ENCODE results near the gene EXOC6B.
A peak's percentile ranks its signal among the peaks of the same experiment; 100 is the strongest.

The EXOC6B gene

DNA sequence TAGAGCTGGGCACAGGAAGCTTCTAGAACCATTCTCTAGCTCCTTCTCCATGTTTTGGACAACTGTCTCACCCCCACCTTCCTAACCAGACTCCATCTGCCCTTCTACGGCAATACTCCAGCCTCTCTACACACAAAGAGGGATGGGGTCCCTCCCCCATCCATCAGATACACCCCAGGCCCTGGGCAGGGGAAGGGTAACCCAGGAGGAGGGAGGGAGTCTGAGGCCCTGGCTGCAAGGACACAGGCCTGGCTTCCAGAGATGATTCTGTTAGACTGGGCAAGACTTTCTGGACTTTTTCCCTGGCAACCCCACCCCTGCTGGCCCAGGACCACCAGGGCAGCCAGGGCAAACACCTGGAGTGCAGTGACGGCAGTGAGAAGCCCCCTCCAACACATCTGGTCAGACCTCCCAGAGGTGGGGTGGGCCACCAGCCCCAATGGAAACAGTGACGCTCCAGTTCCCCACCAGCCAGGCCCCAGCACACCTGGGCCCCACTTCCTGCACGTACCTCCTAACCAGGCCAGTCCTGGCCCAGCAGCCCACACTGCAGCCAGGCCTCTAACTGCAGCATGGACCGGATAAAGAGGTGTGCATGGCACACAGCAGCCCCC lies 684.7 kb downstream of the EXOC6B start:
- no peak for DNase-seq
- in situ Hi-C loops (cut with MboI; ENCODE audit: low pct_unique_long_range_greater_than_20kb, low sequenced_read_pairs) = loop anchor here (25.0 kb wide), 1 partner anchor 604 kb away; no protein-coding TSS in a partner anchor

DNA sequence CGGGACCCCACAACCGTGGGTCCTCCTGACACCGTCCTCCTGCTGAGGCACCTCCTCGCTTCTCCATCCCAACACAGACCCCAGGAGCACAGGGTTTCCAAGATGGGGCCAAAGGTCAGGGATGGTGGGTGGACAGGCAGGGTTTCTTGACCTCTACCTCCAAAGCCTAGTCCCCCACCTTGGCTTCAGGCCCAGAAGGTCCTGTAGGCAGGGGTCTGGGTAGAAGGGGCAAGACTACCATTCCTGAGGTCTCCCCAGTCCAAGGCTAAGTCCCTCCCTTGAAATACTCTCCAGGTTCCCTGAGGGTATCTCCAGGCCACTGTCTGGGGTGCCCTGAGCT lies 685.2 kb downstream of the EXOC6B start:
- DNase-seq = no peak
- in situ Hi-C loops (cut with MboI; ENCODE audit: low pct_unique_long_range_greater_than_20kb, low sequenced_read_pairs) = loop anchor here (25.0 kb wide), 1 partner anchor 603 kb away; no protein-coding TSS in a partner anchor

DNA sequence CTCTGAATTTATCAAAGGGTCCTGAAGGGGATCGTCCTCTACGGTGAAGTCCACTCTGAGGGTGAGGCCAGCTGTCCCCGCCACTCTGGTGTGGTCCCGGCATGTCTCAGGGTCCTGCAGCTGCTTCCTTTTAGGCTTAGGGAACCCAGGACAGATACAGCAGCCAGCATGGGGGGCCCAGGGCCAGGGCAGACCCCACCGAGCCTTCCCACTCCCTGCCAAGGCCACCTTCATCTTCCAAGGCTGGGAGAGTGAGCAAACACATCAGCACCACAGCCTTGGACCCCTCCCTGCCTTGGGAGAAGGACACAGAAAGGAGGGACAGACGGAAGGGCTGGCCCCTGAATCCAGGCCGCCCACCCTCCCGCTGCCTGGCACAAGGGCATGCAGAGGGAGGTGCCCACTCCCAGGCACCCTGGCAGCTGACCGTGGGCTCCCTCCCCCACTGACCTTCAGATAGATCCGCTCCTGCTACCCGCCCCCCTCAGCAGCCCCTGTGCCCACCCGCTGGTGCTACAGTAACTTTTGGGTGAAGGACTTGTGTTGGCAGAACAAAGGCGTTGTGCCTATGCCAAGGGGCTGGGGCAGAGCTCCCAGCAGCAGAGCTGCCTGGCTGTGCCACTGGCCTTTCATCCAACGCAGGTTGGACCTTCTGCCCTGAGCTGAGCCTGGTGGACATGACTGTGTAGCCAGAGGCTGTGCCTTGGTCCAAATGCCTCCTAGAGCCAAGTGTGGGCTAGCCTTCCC lies 685.8 kb downstream of the EXOC6B start:
- DNase-seq = no peak
- in situ Hi-C loops (cut with MboI; ENCODE audit: low pct_unique_long_range_greater_than_20kb, low sequenced_read_pairs) = loop anchor here (25.0 kb wide), 1 partner anchor 603 kb away; no protein-coding TSS in a partner anchor

DNA sequence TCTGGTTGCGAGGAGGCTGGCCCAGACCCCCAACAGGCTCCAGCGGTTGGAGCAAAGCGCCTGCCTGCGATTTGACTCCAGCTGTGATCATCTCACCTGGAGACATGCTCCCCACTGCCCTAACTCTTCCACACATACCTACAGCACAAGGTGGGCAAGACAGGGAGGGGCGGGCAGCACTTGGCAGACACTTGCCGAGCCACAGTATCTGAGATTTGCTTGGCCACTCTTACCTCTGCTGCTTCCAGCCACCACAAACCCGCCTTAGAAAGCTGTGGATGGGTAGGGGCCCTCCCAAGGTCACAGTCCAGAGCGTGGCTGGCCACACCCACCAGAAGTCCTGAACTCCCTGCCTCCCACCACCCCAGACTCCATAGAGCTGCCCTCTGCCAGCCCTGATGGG lies 686.4 kb downstream of the EXOC6B start:
- in situ Hi-C loops (cut with MboI; ENCODE audit: low pct_unique_long_range_greater_than_20kb, low sequenced_read_pairs) = loop anchor here (25.0 kb wide), 1 partner anchor 602 kb away; no protein-coding TSS in a partner anchor
- DNase-seq = no peak

DNA sequence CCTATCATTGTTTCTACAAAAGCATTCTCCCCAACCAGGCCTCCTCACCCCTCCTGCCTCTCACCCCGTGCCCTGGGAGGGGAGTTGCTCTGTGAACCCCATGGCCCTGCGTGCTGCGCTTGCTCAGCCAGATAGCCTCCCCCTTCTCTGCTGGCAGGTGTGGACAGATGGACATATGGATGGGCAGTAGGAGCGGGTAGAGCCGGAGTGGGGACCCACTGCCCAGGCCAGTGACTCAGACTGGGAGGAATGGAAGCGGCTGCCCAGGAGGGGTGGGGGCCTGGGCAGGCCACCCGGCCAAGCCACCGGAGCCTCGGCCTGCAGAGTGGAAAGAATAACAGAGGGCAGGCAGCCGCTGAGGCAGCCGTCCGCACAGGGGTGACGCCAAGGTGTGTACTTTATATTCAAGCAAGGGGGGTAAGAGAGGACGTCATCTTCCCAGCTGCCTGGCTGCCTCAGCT lies 686.9 kb downstream of the EXOC6B start:
- in situ Hi-C loops (cut with MboI; ENCODE audit: low pct_unique_long_range_greater_than_20kb, low sequenced_read_pairs) = loop anchor here (25.0 kb wide), 1 partner anchor 602 kb away; no protein-coding TSS in a partner anchor
- DNase-seq = no peak

DNA sequence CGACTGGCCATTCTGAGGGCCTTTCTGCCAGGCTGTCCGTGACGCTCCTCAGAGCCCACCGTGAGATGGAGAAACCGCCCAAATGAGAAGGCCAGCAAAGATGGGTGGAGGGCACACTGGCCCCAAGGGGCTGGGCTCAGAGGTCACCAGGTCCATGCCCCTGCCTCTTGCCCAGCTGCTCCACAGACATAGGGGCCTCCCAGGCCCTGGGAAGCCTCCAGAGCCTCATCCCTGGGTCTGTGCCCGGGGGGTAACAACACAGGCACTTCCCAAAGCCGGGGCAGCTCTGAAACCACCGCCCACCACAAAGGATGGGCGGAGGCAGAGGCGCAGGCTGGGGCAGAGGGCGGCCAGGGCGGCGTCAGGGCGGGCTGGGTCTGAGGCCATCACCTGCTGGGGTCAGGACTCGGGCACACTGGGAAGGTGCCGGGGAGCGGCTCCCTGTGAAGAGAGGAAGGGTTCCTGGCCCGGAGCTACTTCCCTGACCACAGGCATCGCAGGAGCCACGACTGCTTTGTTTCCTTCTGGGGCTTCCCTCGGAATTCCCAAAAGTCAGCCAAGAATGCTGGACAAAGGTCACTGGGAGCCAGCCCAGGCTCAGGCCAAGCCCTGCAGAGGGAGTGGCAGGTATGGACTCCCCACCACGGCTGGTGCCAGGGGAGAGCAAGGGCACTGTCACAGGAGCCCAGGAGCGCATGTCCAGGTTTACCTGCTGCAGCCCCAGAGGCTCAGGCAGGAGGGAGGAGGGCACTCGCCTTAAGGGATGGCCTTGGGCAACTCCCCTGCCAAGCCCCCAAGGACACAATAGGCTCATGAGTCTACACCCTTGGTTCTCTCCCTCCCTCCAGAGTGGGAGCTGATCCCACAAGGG lies 687.6 kb downstream of the EXOC6B start:
- no peak for DNase-seq
- in situ Hi-C loops (cut with MboI; ENCODE audit: low pct_unique_long_range_greater_than_20kb, low sequenced_read_pairs) = loop anchor here (25.0 kb wide), 1 partner anchor 601 kb away; no protein-coding TSS in a partner anchor

DNA sequence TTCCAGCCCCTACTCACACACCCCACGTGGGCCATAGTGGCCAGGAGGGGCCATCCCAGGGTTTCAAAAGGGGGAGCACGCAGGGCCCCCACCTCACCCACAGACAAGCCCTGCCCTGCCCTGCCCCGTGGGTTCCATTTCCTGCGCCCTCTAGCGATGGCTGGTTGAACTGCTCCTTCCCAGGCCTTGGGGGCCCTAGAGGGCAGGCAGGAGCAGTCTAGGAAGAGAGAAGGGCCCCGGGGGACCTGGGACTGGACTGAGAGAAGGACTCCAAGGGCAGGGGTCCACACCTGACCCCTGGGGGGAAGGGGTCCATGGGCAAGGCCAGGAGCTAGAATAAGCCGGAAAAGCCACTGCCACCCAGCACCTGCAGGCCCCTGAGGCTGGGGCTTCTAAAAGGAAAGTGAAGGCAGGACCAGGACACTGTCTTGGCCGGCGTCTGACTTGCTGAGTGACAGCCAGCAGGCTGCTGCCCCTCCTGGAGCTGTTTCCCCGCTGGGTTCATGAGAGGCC lies 688.3 kb downstream of the EXOC6B start:
- DNase-seq = peak; percentile 65
- in situ Hi-C loops (cut with MboI; ENCODE audit: low pct_unique_long_range_greater_than_20kb, low sequenced_read_pairs) = loop anchor here (25.0 kb wide), 1 partner anchor 600 kb away; no protein-coding TSS in a partner anchor

DNA sequence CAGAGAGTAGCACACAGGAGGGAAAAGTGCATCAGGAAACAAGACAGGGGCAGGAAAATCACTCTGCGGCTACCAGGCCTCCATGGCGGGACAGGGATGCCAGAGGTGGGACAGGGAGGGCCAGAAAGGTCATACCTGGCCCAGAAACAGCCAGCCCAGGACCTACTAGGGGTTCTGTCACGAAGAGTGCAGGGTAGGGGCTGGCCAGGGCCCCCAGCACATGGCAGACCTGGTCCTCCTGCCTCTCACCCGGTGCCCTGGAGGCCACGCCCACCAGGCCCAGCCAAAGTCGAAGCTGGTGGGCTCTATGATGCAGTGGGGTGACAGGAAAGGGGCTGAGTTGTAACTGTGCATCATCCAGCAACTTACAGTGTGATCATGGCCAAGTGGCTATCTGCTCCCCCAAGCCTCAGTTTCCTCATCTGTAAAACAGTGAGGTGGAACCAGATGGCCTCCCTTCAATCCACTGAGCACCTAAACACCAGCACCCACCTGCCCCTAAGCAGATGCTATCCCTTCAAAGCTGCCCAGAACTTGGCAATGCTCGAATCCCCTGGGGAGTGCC lies 688.8 kb downstream of the EXOC6B start:
- DNase-seq = no peak
- in situ Hi-C loops (cut with MboI; ENCODE audit: low pct_unique_long_range_greater_than_20kb, low sequenced_read_pairs) = loop anchor here (25.0 kb wide), 1 partner anchor 600 kb away; no protein-coding TSS in a partner anchor

DNA sequence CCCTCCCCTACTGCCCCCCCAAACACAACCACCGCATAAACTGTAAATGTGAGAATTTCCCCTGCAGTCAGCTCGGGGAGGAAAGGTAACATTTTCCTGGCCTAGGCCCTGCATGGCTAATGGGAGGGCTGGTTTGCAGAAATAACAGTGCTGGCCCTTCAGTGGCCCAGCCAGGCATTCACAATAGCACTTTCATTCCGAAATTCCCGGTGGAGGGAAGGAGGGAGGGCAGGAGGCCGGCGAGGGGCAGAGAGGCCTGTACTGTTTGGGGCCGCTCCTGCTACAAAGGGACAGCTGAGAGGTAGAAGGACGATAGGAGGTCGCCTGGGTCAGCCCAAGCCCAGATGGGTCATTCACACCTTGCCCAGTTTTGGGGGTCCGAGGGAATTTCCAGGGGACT lies 689.5 kb downstream of the EXOC6B start:
- in situ Hi-C loops (cut with MboI; ENCODE audit: low pct_unique_long_range_greater_than_20kb, low sequenced_read_pairs) = loop anchor here (25.0 kb wide), 1 partner anchor 599 kb away; no protein-coding TSS in a partner anchor
- no peak for DNase-seq

DNA sequence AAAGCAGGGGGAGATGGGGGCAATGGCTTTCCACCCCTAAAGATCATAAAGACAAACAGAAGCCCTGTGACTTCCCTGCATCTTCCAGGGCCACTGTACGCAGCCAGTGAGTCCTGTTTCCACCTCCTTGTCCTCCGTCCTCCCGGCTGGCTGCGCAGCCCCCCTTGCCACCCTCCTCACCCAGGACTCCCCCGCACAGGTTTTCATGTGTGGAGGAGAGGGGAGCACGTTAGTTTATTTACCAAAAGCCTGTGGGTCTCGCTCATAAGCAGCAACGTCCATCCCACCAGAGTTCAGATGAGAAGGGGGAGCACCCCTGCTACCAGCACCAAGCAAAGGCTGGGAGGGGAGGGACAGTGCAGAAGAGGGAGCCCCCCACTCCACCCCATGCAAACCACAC lies 689.9 kb downstream of the EXOC6B start:
- in situ Hi-C loops (cut with MboI; ENCODE audit: low pct_unique_long_range_greater_than_20kb, low sequenced_read_pairs) = loop anchor here (25.0 kb wide), 1 partner anchor 599 kb away; no protein-coding TSS in a partner anchor
- no peak for DNase-seq

DNA sequence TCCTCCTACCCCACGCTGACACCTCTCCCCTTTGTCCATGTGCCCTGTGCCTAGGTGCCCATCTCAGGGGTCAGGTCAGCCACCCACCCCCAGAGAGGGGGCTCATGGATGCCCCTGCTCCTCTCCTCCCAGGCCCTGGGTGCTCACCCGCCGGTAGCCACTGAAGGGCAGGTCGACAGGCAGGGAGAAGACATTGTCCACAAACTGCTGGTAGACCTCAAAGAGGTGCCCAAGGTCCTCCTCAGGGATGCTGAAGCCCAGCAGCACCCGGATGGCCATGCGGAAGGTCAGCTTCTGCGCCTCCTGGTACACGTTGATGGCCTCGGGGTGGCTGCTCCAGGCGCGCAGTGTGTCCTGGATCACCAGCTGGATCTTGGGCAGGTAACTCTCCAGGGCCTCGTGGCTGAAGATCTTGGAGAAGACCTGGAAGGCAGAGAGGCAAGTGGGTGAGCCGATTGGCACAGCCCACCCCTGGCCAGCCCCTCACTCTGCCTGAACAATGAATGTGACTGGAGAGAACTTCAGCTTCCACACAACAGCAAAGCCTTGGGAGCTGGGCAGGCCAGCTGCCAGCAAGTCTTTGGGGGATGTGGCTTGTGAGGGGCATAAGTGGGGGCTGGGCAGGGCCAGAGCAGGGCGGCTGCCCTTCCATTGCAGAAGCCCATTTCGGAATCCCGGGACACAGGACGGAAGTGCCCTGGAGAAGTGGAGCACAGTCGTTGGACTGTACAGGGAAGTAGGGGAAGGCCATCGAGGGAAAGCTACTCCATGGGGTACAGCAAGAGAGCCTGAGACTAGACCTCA lies 690.6 kb downstream of the EXOC6B start:
- no peak for DNase-seq
- in situ Hi-C loops (cut with MboI; ENCODE audit: low pct_unique_long_range_greater_than_20kb, low sequenced_read_pairs) = loop anchor here (25.0 kb wide), 1 partner anchor 598 kb away; no protein-coding TSS in a partner anchor

DNA sequence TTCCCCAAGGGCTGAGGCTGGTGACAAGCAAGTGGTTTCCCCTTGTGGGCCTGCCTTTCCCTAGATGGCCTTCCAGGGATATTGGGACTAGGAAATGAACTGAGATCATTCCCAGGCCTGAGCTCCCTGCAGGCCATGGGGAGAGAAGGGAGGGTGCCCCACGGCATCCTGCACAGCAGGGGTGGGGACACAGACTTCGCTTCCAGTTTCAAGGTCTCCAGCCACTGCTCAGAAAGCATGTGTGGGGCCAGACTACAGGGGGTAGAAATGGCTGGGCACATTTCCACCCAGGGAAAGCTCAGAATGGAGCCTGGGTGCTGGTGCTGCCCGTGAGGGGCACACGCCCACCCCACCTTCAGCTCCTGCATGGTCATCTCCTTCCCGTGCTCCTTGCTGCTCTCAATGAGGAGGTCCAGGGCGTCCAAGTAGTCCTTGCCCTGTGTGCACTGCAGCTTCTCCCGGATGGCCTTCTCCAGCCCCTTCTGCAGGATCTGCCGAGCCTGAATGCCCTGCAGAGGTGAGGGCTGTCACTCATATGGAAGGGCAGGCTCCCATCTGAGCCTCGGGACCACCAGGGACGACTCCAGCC lies 691.3 kb downstream of the EXOC6B start:
- in situ Hi-C loops (cut with MboI; ENCODE audit: low pct_unique_long_range_greater_than_20kb, low sequenced_read_pairs) = loop anchor here (25.0 kb wide), 1 partner anchor 597 kb away; no protein-coding TSS in a partner anchor
- no peak for DNase-seq

DNA sequence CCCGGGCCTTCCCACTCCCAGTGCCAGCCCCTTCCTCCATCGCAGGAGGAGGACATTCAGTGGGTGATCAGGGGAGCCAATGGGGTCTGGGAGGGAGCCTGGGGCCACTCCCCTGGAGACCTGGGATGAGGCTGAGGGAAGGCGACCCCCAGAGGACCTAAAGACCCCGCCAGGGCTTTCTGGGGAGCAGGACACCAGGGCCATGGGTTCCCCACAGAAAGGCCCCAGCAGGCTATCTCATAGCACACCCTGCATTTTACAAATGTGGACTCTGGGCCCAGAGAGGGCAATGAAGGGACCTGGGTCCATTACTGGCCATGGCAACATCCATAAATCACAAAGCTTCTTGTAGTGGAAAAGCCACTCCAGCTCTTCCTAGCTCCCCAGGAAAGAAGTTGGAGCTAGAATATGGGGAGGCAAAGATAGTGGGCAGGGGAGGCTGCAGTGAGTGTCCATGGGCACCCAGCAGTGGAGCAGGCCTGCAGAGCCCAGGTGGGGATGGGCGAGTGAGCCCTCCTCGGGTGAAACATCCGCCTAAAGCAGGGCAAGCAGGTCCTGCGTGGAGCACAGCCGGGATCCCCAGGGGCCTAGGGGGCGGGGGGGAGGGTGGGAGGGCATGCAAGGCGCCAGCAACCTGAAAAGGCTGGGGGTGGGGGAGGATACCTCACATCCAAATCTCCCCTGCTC lies 692.0 kb downstream of the EXOC6B start:
- in situ Hi-C loops (cut with MboI; ENCODE audit: low pct_unique_long_range_greater_than_20kb, low sequenced_read_pairs) = loop anchor here (25.0 kb wide), 1 partner anchor 597 kb away; no protein-coding TSS in a partner anchor

DNA sequence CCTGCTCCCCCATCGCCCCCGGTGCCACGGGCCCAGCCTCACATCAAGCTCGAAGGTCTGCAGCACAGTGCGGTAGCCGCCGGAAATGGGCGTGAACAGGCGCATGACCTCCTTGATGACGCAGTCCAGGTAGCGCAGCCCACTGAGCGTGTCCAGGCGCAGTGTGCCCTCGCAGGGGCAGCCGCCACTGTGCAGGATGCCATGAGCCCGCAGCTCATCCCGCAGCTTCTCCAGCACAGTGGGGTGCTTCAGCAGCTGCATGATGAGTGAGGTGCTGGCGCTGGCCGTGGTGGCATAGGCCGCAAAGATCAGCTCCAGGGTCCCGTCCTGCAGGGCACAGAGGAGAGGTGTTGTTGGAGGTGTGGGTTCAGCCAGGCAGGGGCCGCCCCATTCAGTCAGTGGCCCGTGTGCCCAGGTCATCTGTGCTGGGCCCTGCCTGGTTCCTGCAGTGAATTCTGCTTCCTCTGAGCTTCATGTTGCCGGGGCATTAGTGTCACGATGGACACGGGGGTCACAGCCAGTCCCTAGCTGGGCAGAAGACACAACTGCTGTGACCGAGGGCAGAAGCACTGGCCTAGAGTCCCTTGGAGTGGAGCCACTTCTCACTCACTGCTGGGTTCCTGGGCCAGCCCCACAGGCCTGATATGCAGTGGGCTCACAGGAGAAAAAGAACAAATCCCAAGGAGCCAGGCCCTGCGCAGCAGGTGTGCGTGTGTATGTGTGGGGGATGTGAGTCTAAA lies 692.7 kb downstream of the EXOC6B start:
- DNase-seq = no peak
- in situ Hi-C loops (cut with MboI; ENCODE audit: low pct_unique_long_range_greater_than_20kb, low sequenced_read_pairs) = loop anchor here (25.0 kb wide), 1 partner anchor 596 kb away; no protein-coding TSS in a partner anchor

More for the DNA sequence above, 692.0 kb downstream of the EXOC6B start:
- no peak for DNase-seq

DNA sequence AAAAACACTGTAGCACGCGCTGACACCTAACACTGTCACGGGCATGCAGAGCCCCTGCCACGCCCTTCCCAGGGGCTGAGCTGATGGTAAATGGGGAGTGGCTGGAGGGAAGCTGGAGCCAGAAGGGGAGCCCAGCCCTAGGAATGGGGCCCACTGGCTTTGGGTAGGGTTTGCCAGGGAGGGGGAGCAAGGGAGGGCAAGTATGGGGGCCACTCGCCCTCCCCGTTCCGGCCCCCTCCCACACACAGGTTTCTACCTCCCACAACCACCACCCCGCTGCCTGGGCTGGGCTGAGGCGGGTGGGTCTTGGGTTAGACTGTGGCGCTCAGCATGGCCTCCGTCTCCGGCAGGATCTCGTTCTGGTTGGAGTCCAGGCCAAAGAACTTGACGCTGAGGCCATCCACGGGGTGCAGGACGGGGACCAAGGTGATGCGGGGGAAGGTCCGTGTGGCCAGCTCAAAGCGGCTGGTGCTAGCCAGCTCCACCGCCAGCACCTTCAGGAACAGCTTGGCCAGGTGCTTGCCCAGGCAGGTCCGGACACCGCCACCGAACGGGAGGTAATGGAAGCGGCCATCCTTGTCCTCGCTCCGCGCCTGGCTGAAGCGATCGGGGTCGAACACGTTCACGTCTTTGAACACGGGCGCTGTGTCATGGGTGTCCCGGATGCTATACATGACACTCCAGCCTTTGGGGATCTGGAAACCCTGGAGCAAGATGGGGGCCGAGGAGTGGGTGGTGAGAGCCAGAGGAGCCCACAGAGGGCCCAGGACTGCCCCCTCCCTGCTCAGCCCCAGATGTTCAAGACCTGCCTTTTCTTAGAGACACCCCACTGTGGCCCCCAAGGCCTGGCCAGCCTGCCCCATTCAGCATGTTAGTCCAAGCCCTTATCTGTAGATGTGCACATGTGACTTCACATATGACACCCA lies 693.7 kb downstream of the EXOC6B start:
- DNase-seq = no peak
- in situ Hi-C loops (cut with MboI; ENCODE audit: low pct_unique_long_range_greater_than_20kb, low sequenced_read_pairs) = loop anchor here (25.0 kb wide), 1 partner anchor 595 kb away; no protein-coding TSS in a partner anchor

Data from KBM-7 (cell line).